ENCODE results near the gene PHF12.

Gene PHF12

GRCh38 chr17:28951428-28951990 is at the start of gene PHF12:
TSS of gene PHF12 (minus strand) at chr17:28951518. CDS start at chr17:28950960, 558 bp downstream.
- DNase-seq (ENCODE audit: low read depth in 2 of 2), result peak; percentile 99 to 100

- DNase-seq (ENCODE audit: low read depth in 2 of 2), result no peak
Observed at GRCh38 chr17:29000973-29001372, 49.7 kb upstream of the PHF12 start.

- no peak for DNase-seq (ENCODE audit: low read depth in 2 of 2)
Observed at GRCh38 chr17:28999206-28999605, 47.9 kb upstream of the PHF12 start.

- DNase-seq (ENCODE audit: low read depth in 2 of 2), result no peak
Observed at GRCh38 chr17:28997806-28998205, 46.5 kb upstream of the PHF12 start.

GRCh38 chr17:28996554-28997096 is 45.3 kb upstream of the PHF12 start:
- no peak for DNase-seq (ENCODE audit: low read depth in 2 of 2)

GRCh38 chr17:28993645-28994426 is 42.5 kb upstream of the PHF12 start:
- DNase-seq (ENCODE audit: low read depth in 2 of 2), result no peak

GRCh38 chr17:28992625-28993600 is 41.6 kb upstream of the PHF12 start:
- no peak for DNase-seq (ENCODE audit: low read depth in 2 of 2)

GRCh38 chr17:28992185-28992584 is 40.9 kb upstream of the PHF12 start:
- DNase-seq (ENCODE audit: low read depth in 2 of 2), result no peak

- no peak for DNase-seq (ENCODE audit: low read depth in 2 of 2)
Observed at GRCh38 chr17:28991779-28992178, 40.5 kb upstream of the PHF12 start.

- DNase-seq (ENCODE audit: low read depth in 2 of 2), result no peak
Observed at GRCh38 chr17:28989028-28989427, 37.7 kb upstream of the PHF12 start.

GRCh38 chr17:28988475-28988874 is 37.2 kb upstream of the PHF12 start:
- no peak for DNase-seq (ENCODE audit: low read depth in 2 of 2)

- DNase-seq (ENCODE audit: low read depth in 2 of 2), result no peak
Observed at GRCh38 chr17:28986714-28987655, 35.7 kb upstream of the PHF12 start.

GRCh38 chr17:28985950-28986713 is 34.8 kb upstream of the PHF12 start:
- DNase-seq (ENCODE audit: low read depth in 2 of 2), result no peak

GRCh38 chr17:28983286-28984230 is 32.2 kb upstream of the PHF12 start:
- DNase-seq (ENCODE audit: low read depth in 2 of 2), result no peak

- DNase-seq (ENCODE audit: low read depth in 2 of 2), result peak; percentile 22 to 37
Observed at GRCh38 chr17:28982131-28982793, 30.9 kb upstream of the PHF12 start.

- DNase-seq (ENCODE audit: low read depth in 2 of 2), result no peak
Observed at GRCh38 chr17:28978356-28978964, 27.1 kb upstream of the PHF12 start.

GRCh38 chr17:28977659-28978355 is 26.5 kb upstream of the PHF12 start:
- DNase-seq (ENCODE audit: low read depth in 2 of 2), result no peak

Measured in stimulated activated CD8-positive, alpha-beta memory T cell treated with anti-CD3 and anti-CD28 coated beads, Interleukin-15, amount 100 ng/mL, for 4 hours (primary cell).